GM21717 (cell line): ENCODE measurements around the gene PDHA1.

Experiments
- ATAC-seq: cut with Tn5 transposase; IDR thresholded peaks from one replicate; pipeline ENCODE4 v1.9.1; 2021; ENCODE audit warnings: mild to moderate bottlenecking, moderate library complexity; ENCODE audit not compliant: unreplicated experiment

PDHA1 gene

DNA sequence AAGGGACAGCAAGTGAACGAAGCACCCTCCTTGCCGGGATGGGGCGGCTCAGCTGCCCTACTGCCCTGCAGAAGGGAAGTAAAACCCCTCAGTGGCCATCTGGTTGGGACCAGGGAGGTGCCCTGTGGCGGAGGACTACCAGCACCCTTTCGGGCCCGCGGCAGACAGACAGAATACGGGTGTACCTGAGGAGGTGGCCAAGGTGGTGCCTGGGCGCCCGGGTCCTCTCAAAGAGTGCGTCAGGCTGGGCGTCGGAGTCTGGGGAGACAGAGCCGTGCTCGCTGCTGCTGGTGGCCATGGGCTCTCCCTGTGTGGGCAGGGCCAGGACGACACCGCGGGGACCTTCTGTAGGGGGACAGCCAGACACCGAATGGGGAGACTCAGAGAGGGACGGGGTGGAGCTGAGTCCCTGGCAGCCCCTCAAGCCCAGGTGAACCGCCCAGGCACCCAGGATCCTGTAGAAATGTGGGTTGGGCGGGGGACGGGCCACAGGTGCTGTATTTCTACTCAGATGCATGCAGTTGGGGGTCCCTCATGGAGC is 29.7 kb downstream of the PDHA1 start:
- no peak for ATAC-seq

DNA sequence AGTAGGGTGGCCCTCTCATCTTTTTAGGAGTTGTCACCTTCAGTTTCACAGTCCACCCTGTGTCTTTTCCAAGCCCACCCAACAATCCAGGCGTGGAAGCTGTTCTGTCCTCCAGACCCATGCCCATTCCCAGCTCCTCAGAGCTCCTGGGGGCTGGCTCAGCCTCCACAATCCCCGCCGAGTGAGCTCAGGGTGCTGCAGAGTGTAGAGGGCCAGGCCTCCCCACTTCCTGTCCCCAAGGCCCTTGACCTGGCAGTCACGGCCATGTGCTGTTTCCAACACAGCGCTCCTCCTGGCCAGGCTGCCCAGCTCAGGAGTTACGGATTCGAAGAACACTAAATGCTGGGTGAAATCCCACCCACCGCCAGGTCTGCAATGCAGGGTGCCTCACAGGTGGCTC is 31.8 kb downstream of the PDHA1 start:
- no peak for ATAC-seq

DNA sequence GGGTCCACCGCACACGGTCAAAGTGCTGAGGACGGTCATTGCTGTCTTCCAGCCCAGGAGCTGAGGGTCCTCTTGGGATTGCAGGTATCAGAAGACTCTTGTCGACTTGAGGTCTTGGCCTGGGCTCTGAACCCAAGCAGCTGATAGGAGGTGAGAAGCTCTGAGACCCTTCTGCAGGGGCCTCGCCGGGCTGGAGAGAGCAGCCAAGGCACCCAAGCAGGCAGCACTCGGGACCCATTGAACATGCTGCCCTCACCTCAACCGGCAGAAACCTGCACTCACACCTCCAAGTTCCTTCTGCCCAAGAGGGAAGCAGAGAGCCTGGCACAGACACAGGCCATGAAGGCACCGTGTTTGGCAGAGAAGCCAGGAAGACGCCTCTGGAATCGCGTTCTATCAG is 34.1 kb downstream of the PDHA1 start:
- ATAC-seq = no peak

DNA sequence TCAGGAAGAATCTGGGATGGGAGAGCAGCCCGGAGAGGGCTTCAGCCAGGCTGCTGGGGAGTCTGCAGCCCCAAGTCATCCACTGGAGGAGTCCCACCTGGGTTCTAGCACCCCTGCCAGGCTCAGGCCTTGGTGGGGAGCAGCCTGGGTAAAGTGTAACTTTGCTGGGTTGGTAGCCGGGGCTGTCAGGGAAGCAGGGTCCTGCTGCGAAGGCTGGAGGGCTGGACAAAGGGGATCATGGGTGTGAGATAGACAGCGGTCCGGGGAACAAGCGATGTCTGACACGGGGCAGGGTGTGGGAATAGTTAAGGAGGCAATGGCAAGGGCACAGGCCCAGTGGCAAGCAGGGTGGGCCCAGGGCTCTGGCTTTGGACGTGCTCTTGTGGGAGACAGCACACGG is 37.6 kb downstream of the PDHA1 start:
- no peak for ATAC-seq

DNA sequence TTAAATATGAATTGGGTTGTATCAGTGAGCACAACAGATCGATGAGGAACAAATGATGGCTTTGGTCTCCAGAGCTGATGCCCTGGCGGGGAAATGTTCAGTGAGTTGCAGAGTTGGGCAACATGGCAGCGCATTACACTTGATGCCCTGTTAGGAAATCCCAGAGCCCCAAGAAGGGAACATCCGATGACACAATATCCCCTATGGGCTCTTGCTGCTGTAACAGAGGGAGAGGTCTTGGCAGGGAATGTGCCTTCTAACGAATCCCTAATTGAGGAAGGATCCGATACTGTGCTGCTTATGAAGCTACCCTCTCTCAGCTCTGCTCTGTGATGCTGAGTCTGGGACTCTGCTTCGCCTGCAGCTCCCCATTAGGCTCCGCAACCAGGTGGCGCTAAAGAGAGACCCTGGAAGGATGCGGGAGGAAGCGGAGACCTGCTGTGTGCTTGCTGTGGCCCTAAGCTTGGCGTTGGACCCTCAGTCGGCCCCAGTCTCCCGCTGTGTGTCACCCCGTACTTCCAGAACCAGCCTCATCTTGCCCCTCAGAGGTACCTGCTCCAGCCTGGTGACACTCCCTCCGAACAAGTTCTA is 38.9 kb downstream of the PDHA1 start:
- ATAC-seq = peak; percentile 53

DNA sequence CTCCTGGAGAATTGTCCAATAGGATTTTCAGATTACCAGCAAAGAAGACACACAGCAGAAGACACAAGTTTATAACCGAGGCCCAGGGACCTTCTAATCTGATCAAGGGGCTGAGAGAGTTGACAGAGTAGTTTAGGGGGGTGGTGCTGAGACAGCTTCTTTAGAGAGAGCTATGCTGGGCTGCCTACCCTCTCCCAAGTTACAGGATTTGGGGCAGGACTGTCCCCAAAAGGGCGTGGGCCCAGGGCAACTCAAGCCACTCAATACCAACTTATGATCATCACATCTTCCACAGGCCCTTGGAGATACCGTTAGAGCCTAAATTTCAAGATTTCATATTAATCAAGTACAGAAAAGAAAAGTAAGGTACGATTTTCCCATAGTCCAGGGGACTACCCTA is 43.0 kb downstream of the PDHA1 start:
- no peak for ATAC-seq

DNA sequence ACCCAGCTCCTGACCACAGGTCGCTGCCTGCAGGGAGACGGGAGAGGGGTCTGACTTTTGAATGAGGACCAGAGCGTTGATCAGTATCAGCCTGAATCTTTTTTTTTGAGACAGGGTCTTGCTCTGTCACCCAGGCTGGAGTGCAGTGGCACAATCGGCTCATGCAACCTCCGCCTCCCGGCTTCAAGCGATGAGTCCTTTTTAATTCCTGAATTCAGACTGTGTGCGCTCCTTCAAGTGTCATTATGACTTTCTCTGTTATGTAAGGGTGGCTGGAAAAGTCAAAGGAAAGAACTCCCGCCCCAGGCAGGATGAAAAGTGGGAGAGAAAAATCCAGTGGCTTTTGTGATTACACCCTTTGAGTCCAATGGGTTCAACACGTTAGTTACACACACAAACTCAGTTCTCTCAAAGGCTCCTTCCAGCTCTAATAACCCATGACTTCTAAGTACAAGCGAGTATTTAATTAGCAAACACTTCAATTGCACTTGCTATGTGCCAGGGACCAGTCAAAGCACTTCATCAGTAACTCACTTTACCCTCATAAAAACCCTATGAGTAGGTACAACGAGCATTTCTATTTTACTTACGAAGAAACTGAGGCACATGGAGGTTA is 44.4 kb downstream of the PDHA1 start:
- ATAC-seq = no peak

DNA sequence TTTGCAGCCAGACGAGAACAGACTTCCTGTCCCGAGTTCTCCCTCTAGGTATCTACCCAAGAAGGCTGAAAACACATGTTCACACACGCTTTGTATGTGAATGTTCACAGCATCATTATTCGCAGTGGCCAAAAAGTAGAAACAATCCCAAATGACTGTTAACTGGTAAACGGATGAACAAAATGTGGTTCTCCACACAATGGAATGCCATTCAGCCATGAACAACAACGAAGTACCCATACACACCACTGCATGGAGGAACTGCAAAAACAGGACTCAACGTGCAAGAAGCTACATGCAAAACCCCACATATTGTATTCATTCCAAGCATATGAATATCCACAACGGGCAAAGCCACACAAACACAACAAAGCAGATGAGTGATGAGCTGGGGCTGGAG is 45.0 kb downstream of the PDHA1 start:
- ATAC-seq = no peak

DNA sequence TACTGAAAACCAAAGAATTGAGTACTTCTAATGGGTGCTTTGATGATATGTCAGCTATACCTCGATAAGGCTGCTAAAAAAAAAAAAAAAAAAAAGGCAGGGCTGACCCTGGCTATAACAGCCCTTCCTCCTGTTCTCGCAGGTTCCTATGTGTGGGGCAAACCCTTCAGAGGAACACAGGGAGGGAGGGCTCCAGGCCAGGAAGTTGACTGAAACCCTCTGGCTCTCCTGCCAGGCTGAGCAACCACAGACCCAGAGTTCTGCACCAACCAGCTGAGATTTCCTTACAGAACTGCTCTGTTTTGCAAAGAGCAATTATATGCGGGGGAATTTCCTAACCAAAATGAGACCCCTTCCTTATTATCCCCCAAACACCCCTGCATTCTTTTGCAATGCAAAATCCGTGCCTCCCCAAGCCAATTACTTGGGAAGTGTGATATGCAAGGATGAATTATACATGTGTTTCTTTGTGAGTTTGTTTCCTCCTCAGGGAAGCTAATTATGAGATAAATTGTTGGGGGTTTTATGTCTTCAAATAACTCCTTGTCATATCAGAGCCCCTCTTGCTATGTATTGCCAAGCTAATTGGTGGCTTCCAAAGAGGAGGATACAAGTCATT is 45.6 kb downstream of the PDHA1 start:
- no peak for ATAC-seq

DNA sequence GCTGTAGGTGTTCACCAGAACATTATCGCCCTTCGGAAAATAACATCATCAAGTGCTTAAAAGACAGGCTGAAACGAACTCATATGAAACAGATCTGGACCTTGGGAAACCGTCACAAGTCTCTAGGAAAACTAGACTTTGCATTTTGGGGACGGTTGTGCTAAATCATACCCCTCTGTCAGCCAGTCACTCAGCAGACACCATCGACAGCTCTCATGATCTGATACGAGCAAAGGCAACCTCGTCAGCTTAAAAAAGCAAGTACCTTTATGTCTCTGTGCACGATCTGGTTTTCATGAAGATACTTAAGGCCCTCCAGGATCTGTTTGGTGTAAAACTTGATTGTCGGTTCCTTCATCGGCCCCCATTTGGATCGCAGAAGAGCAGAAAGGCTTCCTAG is 48.4 kb downstream of the PDHA1 start:
- ATAC-seq = no peak

DNA sequence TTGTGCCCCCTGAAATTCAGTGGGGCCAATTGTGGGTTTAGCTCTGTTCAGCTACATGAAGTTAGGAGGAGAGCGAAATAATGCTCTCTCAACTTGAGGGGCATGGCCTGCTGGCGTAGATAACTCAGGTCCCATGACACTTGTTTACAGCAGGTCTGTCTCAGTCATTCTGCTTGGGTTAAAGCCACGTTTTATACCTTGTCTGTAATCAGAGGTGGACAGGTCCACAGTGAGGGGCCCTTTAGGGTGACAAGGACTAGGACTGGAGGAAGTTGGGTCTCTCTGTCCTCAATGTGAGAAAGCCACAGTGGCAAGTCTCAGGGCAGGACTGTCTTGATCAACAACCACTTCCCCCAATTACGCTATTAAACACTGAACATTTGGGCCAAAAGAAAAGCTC is 49.0 kb downstream of the PDHA1 start:
- no peak for ATAC-seq

DNA sequence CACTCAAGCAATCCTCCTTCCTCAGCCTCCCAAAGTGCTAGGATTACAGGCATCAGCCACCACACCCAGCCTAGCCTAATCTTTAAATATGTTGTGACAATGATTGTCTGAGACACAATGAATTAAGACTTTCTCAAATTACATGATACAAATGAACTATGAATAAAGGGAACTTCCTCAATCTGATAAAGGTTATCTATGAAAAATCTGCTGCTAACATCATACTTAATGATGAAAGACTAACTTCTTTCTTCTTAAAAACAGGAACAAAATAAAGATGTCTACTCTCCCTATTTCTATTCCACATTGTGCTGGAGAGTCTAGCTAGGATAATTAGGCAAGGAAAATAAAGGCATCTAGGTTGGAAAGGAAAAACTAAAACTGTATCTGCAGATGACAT is 60.0 kb downstream of the PDHA1 start:
- ATAC-seq = no peak

DNA sequence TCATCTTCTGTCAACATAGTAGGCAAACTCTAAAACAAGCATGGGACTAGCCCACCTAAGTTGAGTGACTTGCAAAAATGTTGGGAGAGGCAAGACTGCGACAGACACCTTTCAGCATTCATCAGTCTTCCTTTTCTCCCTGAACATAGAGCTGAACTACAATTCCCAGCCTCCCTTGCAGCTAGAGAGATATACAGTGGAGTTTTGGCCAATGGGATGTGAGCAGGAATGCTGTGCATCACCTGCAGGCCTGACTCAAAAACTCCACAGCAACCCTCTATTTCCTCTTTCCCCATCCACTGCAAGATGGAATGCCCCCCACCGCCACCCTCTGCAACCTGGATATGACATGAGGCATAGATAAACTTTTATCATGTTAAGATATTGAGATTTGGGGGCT is 66.5 kb downstream of the PDHA1 start:
- ATAC-seq = no peak
